M059J (cell line): Measurements from ENCODE around the gene RAB4A. TPM values are rescaled to one million over a fixed set of nuclear protein-coding genes. Genes with fewer than 3 reads are reported as not detected.
"Not testable (repeated sequence)": the region's sequence is repeated elsewhere in the genome, so short reads cannot be mapped to it uniquely, and the experiment has no call there.

Source experiments
- DNase-seq: peaks from one replicate; pipeline ENCODE4 v3.0.0-alpha.2; 2012; ENCODE audit warnings: low read depth
- total RNA-seq: library from RNA; depleted of rRNA; stranded (reverse); fragments of >200 nt; shearing (Covaris generic); gene quantifications from 2 replicates; pipeline ENCODE4 v1.2.3, GENCODE V29; 2014

RAB4A gene
- total RNA-seq, 1 experiment from 2014 or later: 18.5 TPM

GRCh38 chr1:229271448-229272159 is 693 bp downstream of the RAB4A start:
- peak; percentile 36 for DNase-seq

DNA sequence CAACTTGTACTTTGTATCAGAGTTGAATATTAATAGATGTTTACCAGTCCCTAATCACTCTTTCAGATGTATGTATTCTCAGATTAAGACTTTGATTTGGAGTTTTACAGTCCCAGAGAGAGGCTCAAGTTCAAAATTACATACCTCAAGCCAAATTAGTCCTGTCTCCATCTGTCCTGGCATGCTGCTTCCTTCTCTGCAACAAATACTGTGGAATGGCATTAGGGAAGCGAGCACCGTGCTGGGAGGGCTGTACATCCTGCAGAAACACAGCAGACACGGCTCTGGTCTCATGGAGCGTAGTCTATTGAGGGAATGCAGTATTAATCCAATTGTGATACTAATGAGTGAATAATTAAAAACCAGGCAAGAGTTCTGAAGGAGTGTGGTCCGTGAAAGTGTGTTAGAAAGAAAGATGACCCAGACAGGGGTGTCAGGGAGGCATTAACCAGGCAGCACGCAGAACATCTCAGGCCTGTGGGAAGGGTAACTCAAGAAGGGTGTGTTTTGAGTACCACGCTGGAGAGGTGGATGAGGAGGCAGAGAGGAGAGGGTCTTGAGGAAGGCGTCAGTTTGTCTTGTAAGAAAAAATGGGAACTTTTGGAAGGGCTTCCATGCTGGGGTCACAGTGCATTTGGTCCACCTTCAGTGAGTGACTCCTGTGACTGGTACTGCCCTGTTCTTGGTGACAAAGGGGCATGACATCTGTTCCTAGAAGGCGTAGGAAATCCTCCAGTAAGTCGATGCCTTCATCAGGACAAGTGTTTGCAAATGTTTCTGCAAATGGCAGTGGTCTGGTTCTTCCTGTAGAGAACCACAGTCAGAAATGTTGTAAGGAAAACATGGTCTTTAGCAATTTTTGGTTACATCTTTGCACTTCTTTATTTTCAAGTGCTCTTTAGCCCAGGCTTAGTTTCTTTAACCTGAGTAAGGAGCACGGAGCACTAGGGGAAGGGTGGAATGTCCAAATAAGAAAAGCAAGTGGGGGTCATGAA is 1.6 kb downstream of the RAB4A start:
- DNase-seq: no peak

DNA sequence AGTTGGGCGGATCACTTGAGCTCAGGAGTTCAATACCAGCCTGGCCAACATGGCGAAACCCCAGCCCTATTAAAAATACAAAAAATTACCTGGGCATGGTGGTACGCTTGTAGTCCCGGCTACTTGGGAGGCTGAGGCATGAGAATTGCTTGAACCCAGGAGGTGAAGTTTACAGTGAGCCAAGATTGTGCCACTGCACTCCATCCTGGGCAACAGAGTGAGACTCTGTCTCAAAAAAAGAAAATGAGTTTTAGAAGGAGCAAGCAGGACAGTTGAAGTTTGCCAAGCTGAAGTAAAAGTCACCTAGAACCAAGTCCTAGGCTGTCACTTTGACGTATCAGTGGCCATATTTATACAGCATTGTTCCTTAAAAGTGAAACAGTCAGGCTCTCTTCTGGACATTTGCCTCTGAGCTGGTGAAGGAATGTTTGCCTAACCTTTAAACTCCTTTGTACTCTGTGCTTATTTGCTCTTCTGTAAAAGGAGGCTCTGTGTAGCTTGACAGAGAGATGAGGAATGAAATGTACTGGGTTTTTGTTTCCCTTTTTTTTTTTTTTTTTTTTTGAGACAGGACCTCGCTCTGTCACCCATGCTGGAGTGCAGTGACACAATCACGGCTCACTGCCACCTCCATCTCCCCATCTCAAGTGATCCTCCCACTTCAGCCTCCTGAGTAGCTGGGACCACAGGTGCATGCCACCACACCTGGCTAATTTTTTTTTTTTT is 2.8 kb downstream of the RAB4A start:
- DNase-seq: no peak

DNA sequence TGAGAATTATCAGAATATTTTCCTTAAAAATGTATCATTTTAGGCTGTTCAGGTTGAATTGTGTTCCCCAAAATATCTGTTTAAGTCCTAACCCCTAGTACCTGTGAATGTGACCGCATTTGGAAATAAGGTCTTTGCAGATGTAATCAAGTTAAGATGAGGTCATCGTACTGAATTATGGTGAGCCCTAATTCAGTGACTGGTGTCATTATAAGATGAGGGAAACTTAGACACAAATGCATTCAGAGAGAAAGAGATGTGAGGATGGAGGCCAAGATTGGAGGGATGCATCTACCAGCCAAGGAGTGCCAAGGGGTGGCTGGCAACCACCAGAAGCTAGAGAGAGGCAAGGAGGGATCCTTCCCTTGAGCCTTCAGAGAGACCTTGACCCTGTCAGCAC is 4.1 kb downstream of the RAB4A start:
- no peak for DNase-seq

GRCh38 chr1:229278120-229278741 is 7.3 kb downstream of the RAB4A start:
- DNase-seq: no peak

DNA sequence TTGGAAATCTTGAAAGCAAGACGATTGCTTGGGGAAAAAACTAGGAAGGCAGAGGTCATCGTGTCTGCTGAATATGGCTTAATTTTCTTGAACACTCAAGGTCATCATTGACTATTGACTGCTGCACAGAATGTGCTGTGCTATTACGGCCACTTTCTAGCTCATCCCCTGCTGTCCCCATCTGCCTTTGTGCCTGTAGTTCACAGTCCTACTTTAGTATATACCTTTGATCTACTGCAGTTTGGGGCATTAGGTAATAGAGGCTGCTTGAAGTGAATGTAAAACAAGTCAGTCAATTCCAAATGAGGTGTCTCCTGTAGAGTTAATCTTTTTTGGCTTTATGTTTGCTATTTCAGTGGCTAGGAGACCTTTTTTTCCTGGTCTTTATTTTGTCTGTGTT is 8.3 kb downstream of the RAB4A start:
- DNase-seq: no peak

GRCh38 chr1:229280037-229280828 is 9.3 kb downstream of the RAB4A start:
- no peak for DNase-seq

GRCh38 chr1:229280921-229281320 is 10.0 kb downstream of the RAB4A start:
- no peak for DNase-seq

GRCh38 chr1:229281339-229281926 is 10.5 kb downstream of the RAB4A start:
- DNase-seq: no peak

DNA sequence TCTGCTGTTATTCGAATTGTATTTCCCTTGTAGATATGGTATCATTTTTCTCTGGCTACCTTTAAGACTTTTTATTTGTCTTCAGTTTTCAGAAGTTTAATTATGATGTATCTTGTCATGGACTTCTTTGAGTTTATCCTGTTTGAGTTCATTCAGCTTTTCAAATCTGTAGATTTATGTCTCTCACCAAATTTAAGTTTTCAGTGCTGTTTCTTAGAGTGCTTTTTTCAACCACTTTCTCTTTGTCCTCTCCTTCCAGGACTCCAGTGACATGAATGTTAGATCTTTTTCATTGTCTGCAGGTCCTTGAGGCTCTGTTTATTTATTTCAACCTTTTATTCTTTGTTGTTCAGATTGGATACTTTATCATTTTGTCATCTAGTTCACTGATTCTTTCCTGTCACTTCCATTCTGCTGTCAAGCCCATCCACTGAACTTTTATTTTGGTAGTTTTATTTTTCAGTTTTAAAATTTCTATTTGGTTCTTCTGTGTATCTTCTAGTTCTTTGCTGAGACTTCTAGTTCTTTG is 11.4 kb downstream of the RAB4A start:
- DNase-seq: no peak

DNA sequence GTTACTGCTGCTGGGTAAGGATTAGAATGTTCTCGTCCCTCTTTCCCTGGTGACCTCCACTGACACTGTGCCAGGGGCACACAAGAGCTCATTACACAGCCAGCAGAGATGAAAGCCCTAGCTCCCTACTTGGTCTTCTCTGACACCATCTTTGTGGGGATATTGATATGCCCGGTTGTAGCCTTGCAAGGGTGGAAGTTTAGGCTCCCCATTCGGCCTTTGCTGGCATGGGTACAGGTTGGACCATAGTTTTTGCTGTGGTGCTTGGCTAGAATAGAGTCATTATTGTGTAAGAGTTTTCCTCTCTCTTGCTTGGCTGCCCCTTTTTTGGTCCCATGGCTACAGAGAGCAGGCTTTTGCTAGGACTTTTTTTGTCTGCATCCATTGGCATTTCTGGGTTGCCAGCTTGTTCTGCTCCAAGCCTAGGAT is 12.3 kb downstream of the RAB4A start:
- DNase-seq: no peak

DNA sequence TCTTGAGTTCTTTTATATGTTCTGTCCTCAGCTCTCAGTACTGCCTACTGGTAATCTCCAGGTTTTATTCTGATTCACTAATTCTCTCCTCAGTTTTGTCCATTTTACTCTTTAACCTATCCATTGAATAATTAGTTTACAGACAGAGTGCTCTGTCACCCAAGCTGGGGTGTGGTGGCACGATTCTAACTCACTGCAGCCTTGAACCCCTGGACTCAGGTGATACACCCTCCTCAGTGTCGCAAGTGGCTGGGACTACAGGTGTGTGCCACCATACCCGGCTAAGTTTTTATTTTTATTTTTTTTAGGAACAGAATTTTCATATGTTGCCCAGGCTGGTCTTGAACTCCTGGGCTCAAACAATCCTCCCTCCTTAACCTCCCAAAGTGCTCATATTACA is 14.0 kb downstream of the RAB4A start:
- no peak for DNase-seq

DNA sequence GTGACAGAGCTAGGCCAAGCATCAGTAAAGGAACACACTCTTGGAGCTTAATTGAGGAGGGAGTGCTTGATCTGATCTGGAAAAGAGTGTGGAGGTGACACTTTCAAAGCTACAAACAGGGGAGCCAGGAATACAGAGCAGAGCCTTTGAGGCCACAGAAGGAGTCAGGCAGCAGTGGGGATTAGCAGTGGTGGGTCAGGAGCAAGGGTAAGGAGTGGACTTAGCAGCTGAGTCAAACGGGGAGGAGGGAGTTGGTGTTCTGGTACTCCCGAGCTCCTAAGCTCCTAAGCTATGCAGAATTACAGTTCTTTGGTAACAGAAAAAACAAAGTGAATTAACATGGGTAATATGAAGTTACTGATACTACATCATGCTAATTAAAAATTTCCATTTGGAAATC is 14.5 kb downstream of the RAB4A start:
- no peak for DNase-seq

DNA sequence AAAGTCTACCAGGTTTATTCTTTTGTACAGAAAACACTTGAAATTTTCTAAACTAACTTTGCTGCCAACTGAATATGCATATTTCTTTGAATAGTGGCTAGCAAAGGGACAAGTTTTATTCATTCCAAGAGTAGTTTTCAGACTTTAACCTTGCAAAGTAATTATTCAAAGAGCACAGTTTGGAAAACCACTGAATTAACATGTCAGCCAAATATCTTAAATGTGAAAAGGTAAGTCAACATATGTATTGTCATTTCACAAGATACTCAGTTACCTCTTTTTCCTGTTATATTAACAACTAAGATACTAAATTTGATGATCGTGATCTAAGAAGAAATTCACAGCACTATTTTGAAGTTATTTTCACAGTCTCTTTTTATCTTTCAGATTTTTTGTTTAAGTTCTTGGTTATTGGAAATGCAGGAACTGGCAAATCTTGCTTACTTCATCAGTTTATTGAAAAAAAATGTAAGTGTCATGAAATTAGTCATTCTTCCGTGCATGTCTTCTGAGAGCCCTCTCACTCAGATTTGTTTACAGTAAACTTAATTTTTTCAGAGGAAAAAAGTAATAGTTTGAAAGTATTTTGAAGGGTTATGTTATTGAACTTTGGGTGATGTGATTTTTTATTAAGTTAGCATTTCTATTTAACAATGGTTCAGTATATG is 15.3 kb downstream of the RAB4A start:
- DNase-seq: no peak

- peak; percentile 30 for DNase-seq
Measured at GRCh38 chr1:229287267-229287666, 16.4 kb downstream of the RAB4A start.

GRCh38 chr1:229288516-229288915 is 17.6 kb downstream of the RAB4A start:
- no peak for DNase-seq

- DNase-seq: not testable (repeated sequence)
Measured at GRCh38 chr1:229291686-229292085, 20.8 kb downstream of the RAB4A start.

DNA sequence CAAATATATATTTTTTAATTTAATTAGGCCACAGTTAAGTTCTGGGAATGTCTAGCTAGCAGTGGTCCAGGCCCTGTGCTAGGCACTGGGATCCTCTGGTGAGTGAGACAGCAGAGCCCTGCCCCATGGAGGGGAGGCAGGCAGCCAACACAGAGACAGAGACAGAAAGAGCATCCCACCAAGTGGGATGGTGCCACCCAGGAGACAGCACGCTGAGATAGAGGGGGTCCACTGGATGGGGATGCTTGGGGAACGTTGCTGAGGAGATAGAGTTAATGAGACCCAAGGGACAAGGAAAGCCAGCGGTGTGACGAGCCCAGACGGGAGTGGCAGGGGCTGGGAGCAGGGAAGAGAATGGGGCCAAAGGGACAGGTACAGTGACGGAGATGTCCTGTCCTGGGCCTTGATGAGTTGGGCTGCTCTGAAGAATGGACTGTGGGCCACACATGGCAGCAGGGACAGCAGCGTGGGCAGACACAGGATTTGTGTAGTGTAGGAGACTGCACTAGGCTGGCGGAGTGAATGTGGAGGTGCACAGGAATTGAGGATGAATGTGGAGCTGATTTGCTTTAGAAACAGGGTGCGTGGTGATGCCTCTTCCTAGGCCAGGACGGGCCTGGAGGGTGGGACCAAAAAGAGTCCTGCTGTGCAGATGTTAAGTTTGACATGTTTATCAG is 22.8 kb downstream of the RAB4A start:
- no peak for DNase-seq

- DNase-seq: no peak
Measured at GRCh38 chr1:229295745-229296144, 24.8 kb downstream of the RAB4A start.
